Motor neuron (in vitro differentiated cells): Measurements from ENCODE around the gene TOGARAM2. TPM values are rescaled to one million over a fixed set of nuclear protein-coding genes. Genes with fewer than 3 reads are reported as not detected.

ENCODE experiments used
- ATAC-seq, 8 experiments: fragments of 200-7000 bp; cut with Tn5 transposase; replicated peaks in 6 of 8; 2 replicates each; pipeline ENCODE4 v1.8.0; 2021; ENCODE audit warnings: mild to moderate bottlenecking in 8 of 8, moderate library complexity in 8 of 8
- H3K27ac ChIP-seq, 2 donors: fragments of 250-450 bp; sonication (Bioruptor Pico); 2 replicates each; pipeline ENCODE4 v1.9.0; 2021; ENCODE audit warnings: antibody characterized with exemption in 2 of 2, mild to moderate bottlenecking in 2 of 2, moderate library complexity in 1 of 2
- H3K4me1 ChIP-seq, 2 donors: fragments of 250-450 bp; sonication (Bioruptor Pico); replicated peaks in 1 of 2; 2 replicates each; pipeline ENCODE4 v1.6.1; 2021; ENCODE audit warnings: antibody characterized with exemption in 2 of 2, mild to moderate bottlenecking in 2 of 2, moderate library complexity in 1 of 2
- H3K4me3 ChIP-seq, 5 donors: fragments of 250-450 bp; sonication (Bioruptor Pico); 2 replicates each; pipeline ENCODE4 v1.9.0; 2021; ENCODE audit warnings: antibody characterized with exemption in 5 of 5, mild to moderate bottlenecking in 5 of 5, moderate library complexity in 4 of 5
- WGBS, 10 experiments: fragments of 450-650 bp; shearing (Covaris generic); methylation state at CpG; one replicate each; pipeline ENCODE4 v1.0.0; 2022; 5-methylcytosine and 5-hydroxymethylcytosine counted together
- in situ Hi-C, 9 experiments: fragments of 400-800 bp; cut with MboI; loops; one replicate each; pipeline ENCODE4 v1.15.0; 2021; ENCODE audit warnings: low sequenced_read_pairs in 9 of 9, low pct_unique_long_range_greater_than_20kb in 2 of 9; ENCODE audit not compliant: unreplicated experiment in 9 of 9
- total RNA-seq, 8 experiments: library from RNA; unstranded; fragments of 300-600 nt; gene quantifications; 2 replicates each; pipeline versions ENCODE4 v1.2.3 to v1.2.4, GENCODE V29; 2022

TOGARAM2 gene
- total RNA-seq, 8 experiments from 2014 or later: 0.05 to 7.6 (median 0.63) TPM

- ATAC-seq: no peak
- WGBS, 10 experiments: 20 to 100% (median 76%) methylated on average over 1 to 5 of the region's 6 CpGs; no CpG with 5 or more reads in 2 of the 10 experiments
These were observed 2.5 kb upstream of the TOGARAM2 start for GRCh38 chr2:28978606-28979005.

GRCh38 chr2:28979041-28979440, 2.1 kb upstream of the TOGARAM2 start:
- Histone ChIP-seq H3K4me3 (no peak overlapping the region), H3K4me1 (peaks cover 0 to 11% of the 10 kb centered on the region in 2 donors), H3K27ac (no peak overlapping the region)
- WGBS, 10 experiments: 20 to 100% (median 50%) methylated on average over 1 to 2 of the region's 7 CpGs; no CpG with 5 or more reads in 6 of the 10 experiments
- no peak for ATAC-seq
- in situ Hi-C loops: no loop called here

More at GRCh38 chr2:28978606-28979005, 2.5 kb upstream of the TOGARAM2 start:
- H3K27ac ChIP-seq: no peak overlapping the region
- in situ Hi-C loops: no loop called here
- H3K4me3 ChIP-seq: no peak overlapping the region
- peaks cover 0 to 11% of the 10 kb centered on the region in 2 donors for H3K4me1 ChIP-seq

- ATAC-seq: no peak
These were observed 1.3 kb upstream of the TOGARAM2 start for GRCh38 chr2:28979576-28980366.

GRCh38 chr2:28980368-28981015, 606 bp upstream of the TOGARAM2 start:
- 60 to 100% (median 94%) methylated on average over 1 to 2 of the region's 3 CpGs; no CpG with 5 or more reads in 4 of the 10 experiments for WGBS, 10 experiments
- ATAC-seq: no peak
- in situ Hi-C loops: no loop called here
- no peak overlapping the region for H3K4me3 ChIP-seq
- no peak overlapping the region for H3K27ac ChIP-seq
- peaks cover 0 to 11% of the 10 kb centered on the region in 2 donors for H3K4me1 ChIP-seq

More at GRCh38 chr2:28979576-28980366, 1.3 kb upstream of the TOGARAM2 start:
- 54 to 100% (median 88%) methylated on average over 1 to 5 of the region's 13 CpGs; no CpG with 5 or more reads in 2 of the 10 experiments for WGBS, 10 experiments
- Histone ChIP-seq H3K4me3 (no peak overlapping the region), H3K4me1 (peaks cover 0 to 11% of the 10 kb centered on the region in 2 donors), H3K27ac (no peak overlapping the region)
- in situ Hi-C loops: no loop called here

- in situ Hi-C loops: no loop called here
- ATAC-seq: peak in 3 of 8 experiments; percentile 47 to 70 (median 61)
- WGBS, 10 experiments: 88 to 100% methylated on average over 1 to 3 of the region's 11 CpGs; no CpG with 5 or more reads in 8 of the 10 experiments
These were observed 700 bp downstream of the TOGARAM2 start for GRCh38 chr2:28981620-28982376.

GRCh38 chr2:28982381-28982950, 1.4 kb downstream of the TOGARAM2 start:
- peak in 3 of 8 experiments; percentile 88 to 91 (median 89) for ATAC-seq
- in situ Hi-C loops: no loop called here
- WGBS, 10 experiments: 23 to 100% (median 69%) methylated on average over 1 to 3 of the region's 8 CpGs; no CpG with 5 or more reads in 5 of the 10 experiments

More at GRCh38 chr2:28981620-28982376, 700 bp downstream of the TOGARAM2 start:
- no peak overlapping the region for H3K4me3 ChIP-seq
- no peak overlapping the region for H3K27ac ChIP-seq
- H3K4me1 ChIP-seq: peaks cover 0 to 11% of the 10 kb centered on the region in 2 donors

GRCh38 chr2:28986429-28986828, 5.3 kb downstream of the TOGARAM2 start:
- H3K4me3 ChIP-seq: no peak overlapping the region
- in situ Hi-C loops: no loop called here
- peaks cover 0 to 5% of the 10 kb centered on the region in 2 donors for H3K4me1 ChIP-seq
- no peak for ATAC-seq
- H3K27ac ChIP-seq: no peak overlapping the region
- 15 to 88% (median 52%) methylated on average over 1 to 3 of the region's 4 CpGs; no CpG with 5 or more reads in 1 of the 10 experiments for WGBS, 10 experiments

More at GRCh38 chr2:28982381-28982950, 1.4 kb downstream of the TOGARAM2 start:
- H3K4me1 ChIP-seq: peaks cover 0 to 11% of the 10 kb centered on the region in 2 donors
- H3K27ac ChIP-seq: no peak overlapping the region
- H3K4me3 ChIP-seq: no peak overlapping the region

- Histone ChIP-seq H3K4me3 (no peak overlapping the region), H3K27ac (no peak overlapping the region), H3K4me1 (peaks cover 0 to 19% of the 10 kb centered on the region in 2 donors)
- in situ Hi-C loops: no loop called here
- no peak for ATAC-seq
- WGBS, 10 experiments: 40 to 100% (median 80%) methylated on average over 1 of the region's 5 CpGs; no CpG with 5 or more reads in 2 of the 10 experiments
These were observed 8.9 kb downstream of the TOGARAM2 start for GRCh38 chr2:28989973-28990372.

GRCh38 chr2:28990445-28990844, 9.3 kb downstream of the TOGARAM2 start:
- in situ Hi-C loops: no loop called here
- 20 to 85% (median 74%) methylated on average over 1 to 12 of the region's 16 CpGs; no CpG with 5 or more reads in 2 of the 10 experiments for WGBS, 10 experiments
- H3K27ac ChIP-seq: no peak overlapping the region
- H3K4me1 ChIP-seq: peaks cover 0 to 19% of the 10 kb centered on the region in 2 donors
- no peak for ATAC-seq
- no peak overlapping the region for H3K4me3 ChIP-seq

GRCh38 chr2:28991021-28991420, 9.9 kb downstream of the TOGARAM2 start:
- in situ Hi-C loops: no loop called here
- Histone ChIP-seq H3K27ac (no peak overlapping the region), H3K4me1 (peaks cover 0 to 19% of the 10 kb centered on the region in 2 donors), H3K4me3 (no peak overlapping the region)
- peak in 3 of 8 experiments; percentile 7 to 22 (median 9) for ATAC-seq
- 0 to 100% (median 61%) methylated on average over 1 to 3 of the region's 4 CpGs; no CpG with 5 or more reads in 5 of the 10 experiments for WGBS, 10 experiments

GRCh38 chr2:28991460-28991859, 10.4 kb downstream of the TOGARAM2 start:
- in situ Hi-C loops: no loop called here
- no peak overlapping the region for H3K27ac ChIP-seq
- no peak overlapping the region for H3K4me3 ChIP-seq
- ATAC-seq: peak in 6 of 8 experiments; percentile 13 to 63 (median 52)
- 26 to 86% (median 80%) methylated on average over 1 to 4 of the region's 9 CpGs; no CpG with 5 or more reads in 7 of the 10 experiments for WGBS, 10 experiments
- H3K4me1 ChIP-seq: peaks cover 0 to 19% of the 10 kb centered on the region in 2 donors
